ENCODE data around the gene HSPA12A. TPM values are rescaled to one million over a fixed set of nuclear protein-coding genes. Genes with fewer than 3 reads are reported as not detected.

HSPA12A gene
- total RNA-seq, 1 experiment from 2014 or later: 3.1 TPM

DNA sequence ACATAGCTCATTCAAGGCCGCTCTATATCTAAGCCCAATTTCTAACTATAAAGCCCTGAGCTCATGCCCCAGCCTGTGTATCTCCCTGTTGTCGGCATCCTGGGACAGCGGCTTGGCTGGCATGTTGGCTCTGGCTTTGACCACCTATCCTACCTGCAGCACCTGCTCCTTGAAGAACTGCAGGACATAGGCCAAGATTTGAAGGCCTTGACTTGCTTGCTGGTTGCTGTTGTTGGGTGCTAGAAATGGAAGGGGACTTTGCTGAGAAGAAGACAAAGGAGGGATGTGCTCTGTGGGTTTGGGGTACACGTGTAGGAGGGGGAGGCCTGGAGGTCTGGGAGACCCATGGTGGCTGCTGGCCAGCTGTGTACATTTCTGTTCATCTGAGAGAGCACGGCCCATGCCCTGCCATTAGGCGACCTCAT is 110.5 kb downstream of the HSPA12A start:
- no peak for DNase-seq (ENCODE audit: low read depth)

DNA sequence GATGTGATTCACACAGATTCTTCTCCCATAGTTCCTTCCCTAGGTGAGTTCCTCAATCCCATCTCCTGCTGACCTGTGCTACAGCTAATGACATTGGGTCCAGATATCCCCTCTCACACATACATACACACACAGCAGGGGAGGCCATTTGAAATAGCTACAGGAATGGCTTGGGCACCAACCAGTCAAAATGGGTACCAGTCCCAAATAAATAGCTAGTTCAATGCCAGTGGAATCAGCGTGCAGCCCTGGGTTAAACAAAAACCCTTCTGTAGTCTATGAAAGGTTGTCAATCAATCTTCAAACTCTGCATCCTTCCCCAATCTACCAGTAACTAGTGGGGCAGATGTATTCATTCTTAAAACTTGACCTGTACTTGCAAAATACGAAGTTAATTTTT is 112.3 kb downstream of the HSPA12A start:
- no peak for DNase-seq (ENCODE audit: low read depth)

GRCh38 chr10:116629340-116629739 is 113.0 kb downstream of the HSPA12A start:
- DNase-seq (ENCODE audit: low read depth): no peak

DNA sequence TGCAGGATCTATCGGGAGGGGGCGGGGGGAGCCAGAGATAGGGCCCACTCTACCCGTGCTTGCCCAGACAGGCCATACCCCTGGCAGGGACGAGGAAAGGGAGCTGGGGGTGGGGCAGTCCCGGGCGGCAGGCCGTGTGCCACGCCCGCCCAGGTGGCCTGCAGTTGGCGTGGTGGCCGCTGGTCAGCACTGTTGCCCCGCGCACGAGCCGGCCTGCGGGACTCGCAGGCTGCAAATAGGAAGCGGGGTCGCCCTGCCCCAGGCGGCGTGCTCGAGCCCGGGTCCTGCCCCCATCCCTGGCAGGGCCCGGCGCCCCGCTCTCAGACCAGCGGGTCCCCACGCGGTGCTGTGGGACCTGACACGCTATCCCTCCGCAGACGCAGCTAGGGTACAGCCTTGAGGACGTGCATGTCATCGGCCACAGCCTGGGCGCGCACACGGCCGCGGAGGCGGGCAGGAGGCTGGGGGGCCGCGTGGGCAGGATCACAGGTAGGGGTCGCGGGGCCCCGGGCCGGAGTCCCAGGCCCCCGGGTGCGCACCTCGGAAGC is 114.9 kb downstream of the HSPA12A start:
- DNase-seq (ENCODE audit: low read depth): no peak

DNA sequence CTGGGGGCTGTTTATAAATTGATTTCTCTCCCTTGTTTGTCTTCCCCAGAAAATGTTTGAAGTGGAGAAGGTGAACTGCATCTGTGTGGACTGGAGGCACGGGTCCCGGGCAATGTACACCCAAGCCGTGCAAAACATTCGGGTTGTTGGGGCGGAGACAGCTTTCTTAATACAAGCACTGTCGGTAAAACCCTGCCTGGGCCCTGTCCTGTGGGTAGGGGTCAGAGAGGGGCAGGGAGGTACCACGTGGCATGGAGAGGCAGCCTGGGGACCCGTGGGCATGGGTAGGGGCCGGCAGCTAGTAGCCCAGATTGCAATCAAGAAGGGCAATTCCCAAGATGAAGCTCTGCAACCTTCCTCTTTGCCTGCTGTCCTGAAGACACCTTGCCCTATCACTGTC is 115.6 kb downstream of the HSPA12A start:
- no peak for DNase-seq (ENCODE audit: low read depth)

GRCh38 chr10:116625845-116626244 is 116.5 kb downstream of the HSPA12A start:
- DNase-seq (ENCODE audit: low read depth): no peak

- no peak for DNase-seq (ENCODE audit: low read depth)
Measured at GRCh38 chr10:116621934-116622655, 120.3 kb downstream of the HSPA12A start.

DNA sequence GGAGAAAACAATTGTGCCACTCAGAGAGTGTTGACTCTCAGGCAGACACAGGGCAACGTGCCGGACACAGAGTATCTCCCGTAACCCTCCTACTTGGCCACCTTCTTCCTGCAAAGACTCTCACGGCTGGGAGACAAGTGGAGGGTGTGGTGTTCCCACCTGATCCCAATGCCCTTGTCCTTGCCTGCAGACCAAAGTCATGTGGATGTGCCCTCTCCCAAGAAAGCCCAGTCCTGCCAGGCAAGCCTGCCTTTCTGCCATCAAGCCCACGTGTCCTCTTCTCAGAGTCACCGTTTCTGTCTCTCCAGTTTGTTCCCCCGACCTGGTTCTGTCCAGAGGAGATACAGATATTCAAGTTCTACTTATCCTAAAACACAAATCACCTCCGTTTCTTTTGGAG is 120.9 kb downstream of the HSPA12A start:
- DNase-seq (ENCODE audit: low read depth): no peak

Other genes starting within 250 kb of the HSPA12A start
- not detected in 2 replicates for gene PNLIP, start 196.6 kb downstream of the HSPA12A start, total RNA-seq (2014; rRNA removed; shearing (Covaris generic))
- gene PNLIPRP1, start 151.6 kb downstream of the HSPA12A start, total RNA-seq (2014; rRNA removed; shearing (Covaris generic)): not detected in 2 replicates
- not detected in 2 replicates for gene PNLIPRP2, start 121.6 kb downstream of the HSPA12A start, total RNA-seq (2014; rRNA removed; shearing (Covaris generic))
- gene ENO4, start 106.9 kb upstream of the HSPA12A start, total RNA-seq (2014; rRNA removed; shearing (Covaris generic)): not detected in 2 replicates